Lower leg skin (tissue), 3 donors: ENCODE measurements around the gene PPP1R27.

Experiments used
- POLR2A ChIP-seq, 2 donors: fragments of 450-650 bp; IDR thresholded peaks; one replicate each; pipeline ENCODE4 v1.6.1; 2016 to 2017; ENCODE audit warnings: antibody characterized with exemption in 2 of 2, mild to moderate bottlenecking in 1 of 2, moderate library complexity in 1 of 2
- TF ChIP-seq, protein P1 (sequence below), 3 donors: fragments of 450-650 bp; IDR thresholded peaks; one replicate each; pipeline ENCODE4 v1.5.1; 2016; ENCODE audit warnings: antibody characterized with exemption in 3 of 3, mild to moderate bottlenecking in 3 of 3, moderate library complexity in 2 of 3

DNA sequence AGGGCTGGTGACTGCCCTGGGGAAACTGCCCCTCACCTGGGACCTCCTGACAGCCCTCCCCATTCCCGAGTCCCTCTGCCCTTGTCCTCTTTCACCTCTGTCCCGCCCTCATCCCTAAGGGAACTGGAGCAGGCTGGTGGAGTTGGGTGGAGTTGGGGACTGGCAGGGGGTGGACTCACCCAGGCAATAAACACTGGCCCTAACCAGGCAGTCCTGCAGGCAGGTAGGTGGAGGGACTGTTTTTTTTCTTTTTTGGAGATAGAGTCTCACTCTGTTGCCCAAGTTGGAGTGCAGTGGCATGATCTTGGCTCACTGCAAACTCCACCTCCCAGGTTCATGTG, 19.2 kb downstream of the PPP1R27 start:
- TF ChIP-seq, protein P1, sequence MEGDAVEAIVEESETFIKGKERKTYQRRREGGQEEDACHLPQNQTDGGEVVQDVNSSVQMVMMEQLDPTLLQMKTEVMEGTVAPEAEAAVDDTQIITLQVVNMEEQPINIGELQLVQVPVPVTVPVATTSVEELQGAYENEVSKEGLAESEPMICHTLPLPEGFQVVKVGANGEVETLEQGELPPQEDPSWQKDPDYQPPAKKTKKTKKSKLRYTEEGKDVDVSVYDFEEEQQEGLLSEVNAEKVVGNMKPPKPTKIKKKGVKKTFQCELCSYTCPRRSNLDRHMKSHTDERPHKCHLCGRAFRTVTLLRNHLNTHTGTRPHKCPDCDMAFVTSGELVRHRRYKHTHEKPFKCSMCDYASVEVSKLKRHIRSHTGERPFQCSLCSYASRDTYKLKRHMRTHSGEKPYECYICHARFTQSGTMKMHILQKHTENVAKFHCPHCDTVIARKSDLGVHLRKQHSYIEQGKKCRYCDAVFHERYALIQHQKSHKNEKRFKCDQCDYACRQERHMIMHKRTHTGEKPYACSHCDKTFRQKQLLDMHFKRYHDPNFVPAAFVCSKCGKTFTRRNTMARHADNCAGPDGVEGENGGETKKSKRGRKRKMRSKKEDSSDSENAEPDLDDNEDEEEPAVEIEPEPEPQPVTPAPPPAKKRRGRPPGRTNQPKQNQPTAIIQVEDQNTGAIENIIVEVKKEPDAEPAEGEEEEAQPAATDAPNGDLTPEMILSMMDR (IDR thresholded peaks at IDR 0.05) = no peak
- TF ChIP-seq POLR2A (IDR thresholded peaks at IDR 0.05) = no peak
